Suprapubic skin (tissue), 4 donors: ENCODE measurements around the gene PSTPIP1. TPM values are rescaled to one million over a fixed set of nuclear protein-coding genes. Genes with fewer than 3 reads are reported as not detected.

ENCODE experiments used
- DNase-seq, 2 donors: peaks; one replicate each; pipeline ENCODE4 v3.0.0-alpha.2; 2019; ENCODE audit warnings: low spot score in 2 of 2
- H3K27ac ChIP-seq: fragments of 200-600 bp; sonication (generic); one replicate; pipeline ENCODE4 v1.5.1; 2019
- H3K27me3 ChIP-seq: fragments of 200-600 bp; sonication (generic); one replicate; pipeline ENCODE4 v1.5.1; 2019
- H3K36me3 ChIP-seq: fragments of 200-600 bp; sonication (generic); one replicate; pipeline ENCODE4 v1.5.1; 2019
- H3K4me1 ChIP-seq: fragments of 200-600 bp; sonication (generic); one replicate; pipeline ENCODE4 v1.5.1; 2019
- H3K4me3 ChIP-seq: fragments of 200-600 bp; sonication (generic); one replicate; pipeline ENCODE4 v1.5.1; 2019; ENCODE audit warnings: mild to moderate bottlenecking
- H3K9me3 ChIP-seq: fragments of 200-600 bp; sonication (generic); one replicate; pipeline ENCODE4 v1.5.1; 2019
- CTCF ChIP-seq, 2 donors: fragments of 200-600 bp in 1 of 2; fragments of 450-650 bp in 1 of 2; sonication (generic) in 1 of 2; IDR thresholded peaks; one replicate each; pipeline ENCODE4 v1.5.1; 2016 to 2019; ENCODE audit warnings: antibody characterized with exemption in 2 of 2, mild to moderate bottlenecking in 1 of 2, moderate library complexity in 1 of 2
- EP300 ChIP-seq: sonication (generic); formaldehyde crosslinking; IDR thresholded peaks from one replicate; pipeline ENCODE4 v1.6.1; 2017; ENCODE audit warnings: antibody characterized with exemption
- POLR2A ChIP-seq, 2 donors: fragments of 450-650 bp; IDR thresholded peaks; one replicate each; pipeline ENCODE4 v1.6.1; 2017; ENCODE audit warnings: antibody characterized with exemption in 2 of 2, mild to moderate bottlenecking in 2 of 2, moderate library complexity in 2 of 2
- POLR2AphosphoS5 ChIP-seq, 3 donors: sonication (generic); formaldehyde crosslinking; IDR thresholded peaks; one replicate each; pipeline ENCODE4 v1.6.1; 2017; ENCODE audit warnings: antibody characterized with exemption in 3 of 3
- WGBS: methylation state at CpG from one replicate; pipeline ENCODE4 v1.1.5; 2018; 5-methylcytosine and 5-hydroxymethylcytosine counted together
- total RNA-seq, 4 donors: library from RNA; depleted of rRNA; stranded (reverse); fragments of >200 nt; gene quantifications; one replicate each; pipeline ENCODE4 v1.1.0, GENCODE V29; 2016

The PSTPIP1 gene
- total RNA-seq, 4 donors from 2014 or later: 1.9 to 5.9 (median 2.6) TPM

GRCh38 chr15:77039217-77039533, 44.2 kb downstream of the PSTPIP1 start:
- Histone ChIP-seq H3K9me3 (no peaks in the 10 kb centered on the region), H3K27me3 (no peaks in the 10 kb centered on the region), H3K36me3 (peaks cover 13% of the 10 kb centered on the region), H3K4me1 (peaks cover 16% of the 10 kb centered on the region), H3K27ac (no peak overlapping the region), H3K4me3 (no peak overlapping the region)
- TF ChIP-seq POLR2A (IDR thresholded peaks at IDR 0.05): no peak
- TF ChIP-seq EP300: no peak
- TF ChIP-seq POLR2AphosphoS5 (IDR thresholded peaks at IDR 0.05): no peak
- no peak for TF ChIP-seq CTCF (IDR thresholded peaks at IDR 0.05)
- 95% methylated on average over 3 of the region's 5 CpGs for WGBS
- DNase-seq: no peak

- H3K27ac ChIP-seq: no peak overlapping the region
- 95% methylated on average over 8 of the region's 8 CpGs for WGBS
- H3K27me3 ChIP-seq: no peaks in the 10 kb centered on the region
- no peaks in the 10 kb centered on the region for H3K9me3 ChIP-seq
- no peak for DNase-seq
- no peak overlapping the region for H3K4me3 ChIP-seq
- H3K4me1 ChIP-seq: peaks cover 14% of the 10 kb centered on the region
- peaks cover 13% of the 10 kb centered on the region for H3K36me3 ChIP-seq
- TF ChIP-seq POLR2A (IDR thresholded peaks at IDR 0.05): no peak
Observed at GRCh38 chr15:77039848-77040247, 44.9 kb downstream of the PSTPIP1 start.

- TF ChIP-seq POLR2AphosphoS5 (IDR thresholded peaks at IDR 0.05): no peak
- no peak for TF ChIP-seq EP300
- TF ChIP-seq CTCF (IDR thresholded peaks at IDR 0.05): no peak
- TF ChIP-seq POLR2A (IDR thresholded peaks at IDR 0.05): no peak
- H3K27ac ChIP-seq: no peak overlapping the region
- DNase-seq: no peak
- no peak overlapping the region for H3K4me3 ChIP-seq
- 84% methylated on average over 5 of the region's 5 CpGs for WGBS
- H3K9me3 ChIP-seq: no peaks in the 10 kb centered on the region
- H3K36me3 ChIP-seq: peaks cover 13% of the 10 kb centered on the region
- H3K4me1 ChIP-seq: peaks cover 8% of the 10 kb centered on the region
- no peaks in the 10 kb centered on the region for H3K27me3 ChIP-seq
Observed at GRCh38 chr15:77040673-77041072, 45.7 kb downstream of the PSTPIP1 start.

GRCh38 chr15:77042245-77042919, 47.5 kb downstream of the PSTPIP1 start:
- DNase-seq: no peak
- Histone ChIP-seq H3K36me3 (peaks cover 19% of the 10 kb centered on the region), H3K4me1 (no peaks in the 10 kb centered on the region), H3K27me3 (no peaks in the 10 kb centered on the region), H3K9me3 (no peaks in the 10 kb centered on the region), H3K4me3 (no peak overlapping the region), H3K27ac (no peak overlapping the region)
- TF ChIP-seq POLR2AphosphoS5 (IDR thresholded peaks at IDR 0.05): no peak
- TF ChIP-seq CTCF (IDR thresholded peaks at IDR 0.05): no peak
- no peak for TF ChIP-seq EP300
- WGBS: 84% methylated on average over 8 of the region's 8 CpGs

GRCh38 chr15:77042955-77043920, 48.3 kb downstream of the PSTPIP1 start:
- Histone ChIP-seq H3K27me3 (no peaks in the 10 kb centered on the region), H3K36me3 (peaks cover 19% of the 10 kb centered on the region), H3K9me3 (no peaks in the 10 kb centered on the region), H3K4me1 (no peaks in the 10 kb centered on the region), H3K4me3 (no peak overlapping the region), H3K27ac (no peak overlapping the region)
- TF ChIP-seq CTCF (IDR thresholded peaks at IDR 0.05): no peak
- no peak for TF ChIP-seq POLR2A (IDR thresholded peaks at IDR 0.05)
- TF ChIP-seq POLR2AphosphoS5 (IDR thresholded peaks at IDR 0.05): no peak
- no peak for TF ChIP-seq EP300
- DNase-seq: no peak
- WGBS: 88% methylated on average over 20 of the region's 20 CpGs
